ENCODE data around the gene C10orf90.

Gene C10orf90

GRCh38 chr10:126597211-126597610, 73.3 kb downstream of the C10orf90 start:
- no peak for ATAC-seq
- TF ChIP-seq CREB5 (CRISPR knock-in tag; IDR thresholded peaks at IDR 0.05; ENCODE audit: low read depth) = no peak
- TF ChIP-seq ZNF8 (CRISPR knock-in tag; IDR thresholded peaks at IDR 0.05) = no peak
- TF ChIP-seq OSR1 (CRISPR knock-in tag; IDR thresholded peaks at IDR 0.05) = no peak
- no peak for TF ChIP-seq TSHZ2 (CRISPR knock-in tag; IDR thresholded peaks at IDR 0.05)
- no peak for TF ChIP-seq ZFP3 (CRISPR knock-in tag; IDR thresholded peaks at IDR 0.05)
- TF ChIP-seq PPARA (CRISPR knock-in tag; IDR thresholded peaks at IDR 0.05; ENCODE audit: borderline replicate concordance) = no peak
- no peak for TF ChIP-seq ZNF70 (CRISPR knock-in tag; IDR thresholded peaks at IDR 0.05)
- TF ChIP-seq BACH2 (CRISPR knock-in tag; IDR thresholded peaks at IDR 0.05; ENCODE audit: borderline replicate concordance) = no peak
- no peak for TF ChIP-seq TOX (CRISPR knock-in tag; IDR thresholded peaks at IDR 0.05; ENCODE audit: borderline replicate concordance)
- no peak for TF ChIP-seq ZFP30 (CRISPR knock-in tag; IDR thresholded peaks at IDR 0.05)
- no peak for TF ChIP-seq ARNTL (CRISPR knock-in tag; IDR thresholded peaks at IDR 0.05; ENCODE audit: borderline replicate concordance, low read depth)
- no peak for TF ChIP-seq TCF4 (CRISPR knock-in tag; IDR thresholded peaks at IDR 0.05; ENCODE audit: borderline replicate concordance)

DNA sequence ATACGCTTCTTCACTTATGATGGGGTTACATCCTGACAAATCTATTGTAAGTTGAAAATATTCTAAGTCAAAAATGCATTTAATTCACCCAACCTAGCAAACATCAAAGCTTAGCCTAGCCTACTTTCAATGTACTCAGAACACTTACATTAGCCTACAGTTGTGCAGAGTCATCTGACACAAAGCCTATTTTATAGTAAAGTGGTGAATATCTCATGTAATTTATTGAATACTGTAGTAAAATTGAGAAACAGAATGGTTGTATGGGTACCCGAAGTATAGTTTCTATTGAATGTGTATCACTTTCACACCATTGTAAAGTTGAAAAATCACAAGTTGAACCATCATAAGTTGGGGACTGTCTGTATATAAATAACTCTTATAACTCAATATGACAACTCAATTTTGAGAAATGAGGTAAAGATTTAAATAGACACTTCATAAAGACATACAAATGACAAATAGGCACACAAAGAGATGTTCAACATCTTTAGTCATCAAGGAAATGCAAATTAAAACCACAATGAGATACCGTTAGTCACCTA, 73.9 kb downstream of the C10orf90 start:
- no peak for ATAC-seq
- TF ChIP-seq PATZ1 (CRISPR knock-in tag; IDR thresholded peaks at IDR 0.05; ENCODE audit: borderline replicate concordance) (no peak), GLIS3 (CRISPR knock-in tag; IDR thresholded peaks at IDR 0.05) (no peak), ZNF565 (CRISPR knock-in tag; conservative IDR thresholded peaks at IDR 0.05; ENCODE audit: low read depth) (no peak), TSHZ2 (CRISPR knock-in tag; IDR thresholded peaks at IDR 0.05) (no peak), SNAI2 (CRISPR knock-in tag; IDR thresholded peaks at IDR 0.05) (no peak), POU6F1 (CRISPR knock-in tag; IDR thresholded peaks at IDR 0.05; ENCODE audit: borderline replicate concordance, low read depth) (no peak), ZNF70 (CRISPR knock-in tag; IDR thresholded peaks at IDR 0.05) (no peak), TOX (CRISPR knock-in tag; IDR thresholded peaks at IDR 0.05; ENCODE audit: borderline replicate concordance) (no peak), ZFP30 (CRISPR knock-in tag; IDR thresholded peaks at IDR 0.05) (no peak), BACH2 (CRISPR knock-in tag; IDR thresholded peaks at IDR 0.05; ENCODE audit: borderline replicate concordance) (no peak), ZNF8 (CRISPR knock-in tag; IDR thresholded peaks at IDR 0.05) (no peak)
- TF ChIP-seq, protein P1, sequence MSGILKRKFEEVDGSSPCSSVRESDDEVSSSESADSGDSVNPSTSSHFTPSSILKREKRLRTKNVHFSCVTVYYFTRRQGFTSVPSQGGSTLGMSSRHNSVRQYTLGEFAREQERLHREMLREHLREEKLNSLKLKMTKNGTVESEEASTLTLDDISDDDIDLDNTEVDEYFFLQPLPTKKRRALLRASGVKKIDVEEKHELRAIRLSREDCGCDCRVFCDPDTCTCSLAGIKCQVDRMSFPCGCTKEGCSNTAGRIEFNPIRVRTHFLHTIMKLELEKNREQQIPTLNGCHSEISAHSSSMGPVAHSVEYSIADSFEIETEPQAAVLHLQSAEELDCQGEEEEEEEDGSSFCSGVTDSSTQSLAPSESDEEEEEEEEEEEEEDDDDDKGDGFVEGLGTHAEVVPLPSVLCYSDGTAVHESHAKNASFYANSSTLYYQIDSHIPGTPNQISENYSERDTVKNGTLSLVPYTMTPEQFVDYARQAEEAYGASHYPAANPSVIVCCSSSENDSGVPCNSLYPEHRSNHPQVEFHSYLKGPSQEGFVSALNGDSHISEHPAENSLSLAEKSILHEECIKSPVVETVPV (CRISPR knock-in tag; IDR thresholded peaks at IDR 0.05) = no peak
